Measurements from ENCODE around the gene MGST2.
"Not testable (repeated sequence)": the region's sequence is repeated elsewhere in the genome, so short reads cannot be mapped to it uniquely, and the experiment has no call there.

The MGST2 gene

GRCh38 chr4:139669890-139670289, 4.3 kb downstream of the MGST2 start:
- DNase-seq (ENCODE audit: low spot score), result no peak

- DNase-seq (ENCODE audit: low spot score), result no peak
Measured at GRCh38 chr4:139670775-139671174, 5.2 kb downstream of the MGST2 start.

GRCh38 chr4:139672215-139672614, 6.6 kb downstream of the MGST2 start:
- no peak for DNase-seq (ENCODE audit: low spot score)

- no peak for DNase-seq (ENCODE audit: low spot score)
Measured at GRCh38 chr4:139672732-139673131, 7.1 kb downstream of the MGST2 start.

- DNase-seq (ENCODE audit: low spot score), result no peak
Measured at GRCh38 chr4:139674875-139675550, 9.4 kb downstream of the MGST2 start.

- DNase-seq (ENCODE audit: low spot score), result no peak
Measured at GRCh38 chr4:139675651-139676050, 10.0 kb downstream of the MGST2 start.

- DNase-seq (ENCODE audit: low spot score), result no peak
Measured at GRCh38 chr4:139676365-139676764, 10.7 kb downstream of the MGST2 start.

GRCh38 chr4:139676913-139677585, 11.4 kb downstream of the MGST2 start:
- DNase-seq (ENCODE audit: low spot score), result no peak

GRCh38 chr4:139682309-139682708, 16.7 kb downstream of the MGST2 start:
- DNase-seq (ENCODE audit: low spot score), result no peak

GRCh38 chr4:139682741-139683151, 17.1 kb downstream of the MGST2 start:
- DNase-seq (ENCODE audit: low spot score), result no peak

- DNase-seq (ENCODE audit: low spot score), result no peak
Measured at GRCh38 chr4:139684351-139684750, 18.7 kb downstream of the MGST2 start.

- no peak for DNase-seq (ENCODE audit: low spot score)
Measured at GRCh38 chr4:139685180-139685579, 19.6 kb downstream of the MGST2 start.

- no peak for DNase-seq (ENCODE audit: low spot score)
Measured at GRCh38 chr4:139686130-139686529, 20.5 kb downstream of the MGST2 start.

GRCh38 chr4:139686988-139687387, 21.4 kb downstream of the MGST2 start:
- DNase-seq (ENCODE audit: low spot score), result no peak

- no peak for DNase-seq (ENCODE audit: low spot score)
Measured at GRCh38 chr4:139689093-139689722, 23.6 kb downstream of the MGST2 start.

GRCh38 chr4:139690419-139690818, 24.8 kb downstream of the MGST2 start:
- no peak for DNase-seq (ENCODE audit: low spot score)

GRCh38 chr4:139692309-139693012, 26.8 kb downstream of the MGST2 start:
- no peak for DNase-seq (ENCODE audit: low spot score)

GRCh38 chr4:139694522-139695107, 29.0 kb downstream of the MGST2 start:
- DNase-seq (ENCODE audit: low spot score), result no peak

GRCh38 chr4:139696491-139696890, 30.9 kb downstream of the MGST2 start:
- no peak for DNase-seq (ENCODE audit: low spot score)

GRCh38 chr4:139698167-139698925, 32.7 kb downstream of the MGST2 start:
- not testable (repeated sequence) for DNase-seq (ENCODE audit: low spot score)

- DNase-seq (ENCODE audit: low spot score), result no peak
Measured at GRCh38 chr4:139700568-139700967, 34.9 kb downstream of the MGST2 start.

Data from iPS-NIHi11 (cell line).